Cardiac fibroblast (primary cell): ENCODE results near the gene PIGBOS1.

ENCODE experiments used
- DNase-seq, 2 donors: peaks; one replicate each; pipeline versions ENCODE4 v3.0.0 to v3.0.0-alpha.2; 2010; ENCODE audit warnings: low read depth in 2 of 2
- H3K4me3 ChIP-seq, 2 donors: replicated peaks in 1 of 2; 1 replicate in 1 of 2; 2 replicates in 1 of 2; pipeline ENCODE4 v1.5.1; 2011; ENCODE audit warnings: low read depth in 2 of 2, low read length in 2 of 2, mild to moderate bottlenecking in 2 of 2, moderate library complexity in 1 of 2
- CTCF ChIP-seq: IDR thresholded peaks from one replicate; pipeline ENCODE4 v1.5.1; 2011; ENCODE audit warnings: low read depth, mild to moderate bottlenecking, low read length, inconsistent platforms

PIGBOS1 gene

GRCh38 chr15:55268176-55268695, 50.7 kb downstream of the PIGBOS1 start:
- TF ChIP-seq CTCF, result no peak
- DNase-seq, result no peak
- H3K4me3 ChIP-seq, result no peak overlapping the region

GRCh38 chr15:55267401-55268175, 51.3 kb downstream of the PIGBOS1 start:
- TF ChIP-seq CTCF, result no peak
- H3K4me3 ChIP-seq, result no peak overlapping the region
- peak in 1 of 2 donors; percentile 40 for DNase-seq
